T-cell (primary cell): ENCODE results near the gene ATPAF1. TPM values are rescaled to one million over a fixed set of nuclear protein-coding genes. Genes with fewer than 3 reads are reported as not detected.

Experiments
- ATAC-seq, 4 experiments: fragments of 200-7000 bp in 3 of 4; fragments of 150-1000 bp in 1 of 4; cut with Tn5 transposase; replicated peaks in 1 of 4; 1 replicate in 3 of 4; 2 replicates in 1 of 4; pipeline ENCODE4 v1.10.0; 2021; ENCODE audit warnings: moderate library complexity in 3 of 4, mild to moderate bottlenecking in 2 of 4, moderate number of reproducible peaks in 1 of 4
- CTCF ChIA-PET, 2 donors: fragments of 300-600 bp; sonication (Branson Sonifier 250); formaldehyde crosslinking; loops; one replicate each; lab custom pipeline; 2022; ENCODE audit warnings: antibody characterized with exemption in 2 of 2; lab: Charles Lee
- POLR2A ChIA-PET, 2 donors: fragments of 300-600 bp; sonication (Branson Sonifier 250); formaldehyde crosslinking; loops; one replicate each; lab custom pipeline; 2022; ENCODE audit warnings: antibody characterized with exemption in 2 of 2; lab: Charles Lee
- DNase-seq, 35 experiments: peaks; one replicate each; pipeline versions ENCODE4 v3.0.0 to v3.0.0-alpha.2; 2013 to 2023
- H3K27ac ChIP-seq: one replicate; pipeline ENCODE4 v1.5.1; 2013; ENCODE audit warnings: low read length
- H3K27me3 ChIP-seq, 2 experiments: replicated peaks in 1 of 2; 1 replicate in 1 of 2; 2 replicates in 1 of 2; pipeline versions ENCODE4 v1.6.1 to v1.7.0; 2013; ENCODE audit warnings: low read length in 1 of 2, mixed read lengths in 1 of 2; ENCODE audit not compliant: control insufficient read depth in 2 of 2, insufficient read depth in 2 of 2; ENCODE audit errors: extremely low read depth in 1 of 2
- H3K36me3 ChIP-seq, 2 donors: 1 replicate in 1 of 2; 2 replicates in 1 of 2; pipeline versions ENCODE4 v1.6.1 to v1.7.0; 2013; ENCODE audit warnings: low read length in 1 of 2; ENCODE audit not compliant: control insufficient read depth in 2 of 2, insufficient read depth in 1 of 2; ENCODE audit errors: extremely low read depth in 1 of 2
- H3K4me1 ChIP-seq, 2 experiments: 1 replicate in 1 of 2; 2 replicates in 1 of 2; pipeline versions ENCODE4 v1.6.1 to v1.7.0; 2013; ENCODE audit warnings: low read length in 2 of 2, mixed read lengths in 1 of 2; ENCODE audit not compliant: insufficient read depth in 2 of 2, control insufficient read depth in 1 of 2; ENCODE audit errors: extremely low read depth in 1 of 2
- H3K4me3 ChIP-seq, 2 donors: 1 replicate in 1 of 2; 2 replicates in 1 of 2; pipeline versions ENCODE4 v1.5.1 to v1.7.0; 2013; ENCODE audit warnings: mild to moderate bottlenecking in 2 of 2, low read length in 1 of 2, moderate library complexity in 1 of 2; ENCODE audit not compliant: control insufficient read depth in 1 of 2; ENCODE audit errors: extremely low read depth in 1 of 2
- H3K9me3 ChIP-seq: 2 replicates; pipeline ENCODE4 v1.7.0; 2013
- H3K27ac Mint-ChIP-seq, 2 donors: one replicate each; pipeline ENCODE4 v1.8.0; 2020 to 2021; ENCODE audit warnings: mild to moderate bottlenecking in 2 of 2, mixed read lengths in 2 of 2
- H3K27me3 Mint-ChIP-seq, 2 donors: one replicate each; pipeline ENCODE4 v1.8.0; 2021 to 2022; ENCODE audit warnings: mixed read lengths in 2 of 2
- H3K36me3 Mint-ChIP-seq: one replicate; pipeline ENCODE4 v1.8.0; 2021; ENCODE audit warnings: mixed read lengths
- H3K4me1 Mint-ChIP-seq, 3 donors: one replicate each; pipeline ENCODE4 v1.8.0; 2020 to 2022; ENCODE audit warnings: mixed read lengths in 3 of 3, mild to moderate bottlenecking in 1 of 3
- H3K4me3 Mint-ChIP-seq, 3 donors: one replicate each; pipeline ENCODE4 v1.8.0; 2020 to 2022; ENCODE audit warnings: mild to moderate bottlenecking in 3 of 3, mixed read lengths in 3 of 3, moderate library complexity in 3 of 3
- H3K9me3 Mint-ChIP-seq, 3 donors: one replicate each; pipeline ENCODE4 v1.8.0; 2020 to 2022; ENCODE audit warnings: mixed read lengths in 3 of 3
- WGBS: methylation state at CpG from one replicate; pipeline ENCODE4 v1.1.5; 2013; ENCODE audit warnings: missing lambda C conversion rate; ENCODE audit not compliant: insufficient coverage; 5-methylcytosine and 5-hydroxymethylcytosine counted together
- total RNA-seq, 35 experiments: library from RNA in 6 of 35; stranded (reverse) in 6 of 35; fragments of 120-200 nt in 1 of 35; gene quantifications; one replicate each; pipeline versions ENCODE4 v1.2.1 to v1.2.4 and lab custom pipeline; 2013 to 2026

The ATPAF1 gene
- total RNA-seq, 5 donors from 2014 or later (not counting 1 experiment from before 2014, with no cell fraction given): 22.0 to 31.2 (median 26.0) TPM

DNA sequence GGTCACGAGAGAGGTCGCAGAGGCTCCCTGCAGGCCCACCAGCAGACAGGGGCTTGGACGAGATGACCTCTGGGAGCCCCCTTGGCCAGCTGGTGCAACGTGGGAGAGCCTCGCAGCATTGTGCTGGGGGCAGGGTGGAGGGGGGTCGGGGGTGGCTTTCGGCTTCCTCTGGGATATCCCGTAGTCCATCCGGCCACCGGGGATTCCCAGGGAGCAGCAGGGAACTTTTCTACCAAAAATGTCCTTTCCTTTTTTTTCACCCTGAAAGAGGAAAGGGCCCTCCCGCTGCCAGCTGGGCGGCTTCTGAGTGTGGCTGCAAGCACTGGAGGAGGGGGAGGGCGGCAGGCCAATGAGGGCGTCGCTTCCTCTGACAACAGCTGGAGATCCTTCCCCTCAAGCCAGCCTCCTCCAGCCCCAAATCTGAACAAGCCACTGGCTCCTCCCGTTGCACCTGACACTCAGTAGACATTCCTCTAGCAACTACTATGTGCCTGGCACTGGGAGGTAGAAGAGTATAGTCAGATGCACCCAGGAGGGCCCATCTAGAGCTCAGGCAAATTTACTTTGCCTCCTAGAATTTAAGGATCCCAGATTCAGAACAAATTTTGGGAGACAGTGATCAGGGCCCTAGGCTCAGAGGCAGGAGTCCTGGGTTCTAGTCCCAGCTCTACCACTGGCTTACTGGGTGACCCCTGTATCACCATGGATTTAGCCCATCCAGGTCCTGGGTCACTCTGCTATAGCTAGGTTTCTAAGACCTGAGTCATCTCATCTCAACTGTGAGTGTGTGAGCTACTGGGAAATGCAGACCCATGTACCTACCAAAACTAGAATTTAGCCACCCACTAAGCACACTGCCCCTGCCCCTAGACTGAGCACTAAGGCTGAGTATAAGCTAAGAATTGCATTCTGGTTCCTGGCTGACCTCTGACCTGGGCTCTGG is 54.2 kb downstream of the ATPAF1 start:
- Mint-ChIP-seq H3K27me3 (no peaks in the 10 kb centered on the region), H3K4me1 (peaks cover 57 to 68% (median 60%) of the 10 kb centered on the region in 3 donors), H3K36me3 (peaks cover 27% of the 10 kb centered on the region), H3K4me3 (peak overlapping the region; percentile 49 to 92 (median 91)), H3K9me3 (no peaks in the 10 kb centered on the region), H3K27ac (peak overlapping the region; percentile 69 to 83)
- CTCF ChIA-PET: interaction anchor here in 1 of 2 donors (2.3 kb wide), 1 partner anchor 10 kb away, joined by 8 read pairs; the partner anchor contains the start of gene MKNK1
- H3K27me3 ChIP-seq: no peaks in the 10 kb centered on the region
- peak; percentile 29 to 54 (median 34) for ATAC-seq
- no peak overlapping the region for H3K4me3 ChIP-seq
- H3K9me3 ChIP-seq: no peaks in the 10 kb centered on the region
- H3K4me1 ChIP-seq: peaks cover 18 to 59% of the 10 kb centered on the region in 2 experiments
- H3K27ac ChIP-seq: no peak overlapping the region
- POLR2A ChIA-PET: no interaction called here
- peak in 30 of 35 experiments; percentile 7 to 57 (median 30) for DNase-seq
- no CpG with 5 or more reads among the region's 16 CpGs for WGBS
- H3K36me3 ChIP-seq: peaks cover 8 to 31% of the 10 kb centered on the region in 2 donors

GRCh38 chr1:46612937-46613660 is 55.1 kb downstream of the ATPAF1 start:
- Histone ChIP-seq H3K27ac (no peak overlapping the region), H3K27me3 (no peaks in the 10 kb centered on the region), H3K36me3 (peaks cover 8 to 39% of the 10 kb centered on the region in 2 donors), H3K4me1 (peaks cover 18 to 59% of the 10 kb centered on the region in 2 experiments), H3K4me3 (no peak overlapping the region), H3K9me3 (no peaks in the 10 kb centered on the region)
- H3K27me3 Mint-ChIP-seq: no peaks in the 10 kb centered on the region
- POLR2A ChIA-PET: no interaction called here
- DNase-seq (no peak), ATAC-seq (no peak)
- no peaks in the 10 kb centered on the region for H3K9me3 Mint-ChIP-seq
- H3K4me3 Mint-ChIP-seq: peak overlapping the region in 2 of 3 donors; percentile 36 to 92
- H3K27ac Mint-ChIP-seq: peak overlapping the region in 1 of 2 donors; percentile 13
- CTCF ChIA-PET: interaction anchor here in 1 of 2 donors (2.3 kb wide), 1 partner anchor 9 kb away, joined by 8 read pairs; the partner anchor contains the start of gene MKNK1
- peaks cover 35% of the 10 kb centered on the region for H3K36me3 Mint-ChIP-seq
- 98% methylated on average over 37 of the region's 38 CpGs for WGBS
- peaks cover 57 to 65% (median 60%) of the 10 kb centered on the region in 3 donors for H3K4me1 Mint-ChIP-seq

DNA sequence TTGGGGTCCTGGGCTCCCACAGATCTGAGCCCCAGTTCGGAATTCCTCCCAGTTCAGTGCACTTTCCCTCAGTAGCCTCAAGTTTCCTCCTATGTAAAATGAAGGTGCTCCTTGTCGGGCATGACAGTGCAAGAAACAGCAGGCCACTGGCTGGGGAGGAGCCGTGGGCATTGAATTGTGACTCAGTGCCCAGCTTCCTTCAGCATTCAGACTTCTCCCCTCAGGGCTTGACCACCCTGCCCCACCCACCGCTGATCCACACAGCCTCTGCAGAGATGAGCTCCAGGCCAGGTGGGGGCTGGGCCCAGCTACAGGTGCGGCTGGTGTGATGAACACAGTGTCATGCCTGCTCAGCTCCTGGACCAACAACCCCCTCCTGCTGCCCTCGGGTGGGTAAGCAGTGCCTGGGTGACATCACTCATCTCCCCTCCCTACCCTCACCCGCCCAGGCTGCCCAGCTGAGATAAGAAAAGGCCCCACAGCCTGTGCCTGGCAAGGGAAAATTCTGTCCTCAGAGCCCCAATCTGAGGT is 56.4 kb downstream of the ATPAF1 start:
- no peaks in the 10 kb centered on the region for H3K27me3 Mint-ChIP-seq
- no peak for DNase-seq
- no peak overlapping the region for H3K27ac Mint-ChIP-seq
- Histone ChIP-seq H3K4me3 (no peak overlapping the region), H3K27ac (no peak overlapping the region), H3K4me1 (peaks cover 18 to 51% of the 10 kb centered on the region in 2 experiments), H3K9me3 (no peaks in the 10 kb centered on the region), H3K36me3 (peaks cover 8 to 42% of the 10 kb centered on the region in 2 donors), H3K27me3 (no peaks in the 10 kb centered on the region)
- ATAC-seq: no peak
- H3K4me1 Mint-ChIP-seq: peaks cover 51 to 55% (median 51%) of the 10 kb centered on the region in 3 donors
- ChIA-PET CTCF (no interaction called here), POLR2A (interaction anchor here in 1 of 2 donors (0.6 kb wide), 1 partner anchor 1163 kb away, joined by 9 read pairs; no protein-coding TSS in a partner anchor)
- peak overlapping the region in 1 of 3 donors; percentile 29 for H3K4me3 Mint-ChIP-seq
- 93% methylated on average over 4 of the region's 7 CpGs for WGBS
- H3K36me3 Mint-ChIP-seq: peaks cover 35% of the 10 kb centered on the region
- H3K9me3 Mint-ChIP-seq: no peaks in the 10 kb centered on the region

DNA sequence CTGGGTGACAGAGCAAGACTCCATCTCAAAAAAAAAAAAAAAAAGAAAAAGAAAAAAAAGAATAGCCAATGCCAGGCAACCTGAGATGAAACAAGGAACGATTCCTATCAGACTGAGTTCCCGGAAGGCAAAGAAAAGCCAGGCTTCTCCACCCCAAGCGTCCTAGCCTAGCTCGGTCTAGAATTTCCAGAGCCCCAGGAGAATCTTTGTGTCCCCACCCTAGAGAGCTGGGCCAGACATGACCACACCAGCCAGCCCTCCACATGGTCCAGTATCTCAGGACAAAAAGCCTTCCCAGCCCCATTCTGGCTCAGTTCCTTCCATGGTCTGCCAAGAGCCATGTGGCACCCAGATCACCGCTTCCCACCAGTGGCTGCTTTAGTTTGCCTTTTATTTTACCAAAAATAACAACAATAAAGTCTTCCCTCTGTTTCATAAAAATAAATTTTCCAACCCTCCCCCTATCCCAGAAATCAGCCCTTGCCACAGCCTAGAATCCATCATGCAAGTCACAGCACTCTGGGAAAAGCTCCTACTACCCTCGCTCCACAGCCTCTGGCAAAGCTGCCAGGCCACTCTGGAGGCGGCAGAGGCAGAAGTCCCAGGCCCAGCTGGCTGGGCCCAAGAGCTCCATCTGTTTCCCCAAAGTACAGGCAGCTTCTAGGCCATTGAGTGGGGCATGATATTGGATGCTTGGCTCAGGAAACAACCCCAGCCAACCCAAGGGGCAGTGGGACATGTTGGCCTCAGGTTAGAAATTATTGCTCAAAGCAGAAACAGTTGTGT is 60.6 kb downstream of the ATPAF1 start:
- H3K36me3 Mint-ChIP-seq: peaks cover 33% of the 10 kb centered on the region

DNA sequence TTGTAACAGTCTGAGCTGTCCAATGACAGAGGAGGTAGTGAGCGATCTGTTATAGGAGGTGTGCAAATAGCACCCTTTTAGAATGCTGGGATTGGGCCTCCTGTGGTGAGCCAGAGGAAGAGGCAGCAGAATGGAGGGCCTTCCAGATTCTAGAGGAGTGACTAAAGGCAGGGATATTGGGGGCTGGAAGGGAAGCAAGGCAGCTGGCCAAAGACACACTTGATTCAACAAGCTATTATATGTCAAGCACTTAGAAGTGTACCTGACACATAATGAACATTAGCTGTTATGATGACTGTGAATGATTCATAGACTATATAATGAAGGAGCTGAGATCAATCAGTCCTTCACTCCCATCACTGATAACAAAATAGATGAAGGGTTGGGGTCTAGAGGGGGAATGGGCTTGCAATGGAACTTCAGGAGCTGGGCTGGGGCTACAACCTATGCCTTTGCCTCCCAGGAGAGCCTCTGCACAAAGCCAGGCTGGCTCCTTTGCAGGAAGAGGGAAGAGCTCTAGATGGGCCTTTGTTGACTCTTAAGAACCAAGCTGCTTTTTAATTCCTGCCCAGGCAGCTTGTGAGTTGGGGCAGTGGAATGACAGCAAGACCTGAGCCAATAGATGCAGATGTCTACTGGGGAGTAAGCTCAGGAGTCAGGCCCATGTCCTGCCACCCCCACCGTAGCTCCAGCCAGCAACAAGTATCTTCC is 61.8 kb downstream of the ATPAF1 start:
- Histone ChIP-seq H3K27me3 (no peaks in the 10 kb centered on the region), H3K27ac (no peak overlapping the region), H3K9me3 (no peaks in the 10 kb centered on the region), H3K36me3 (peaks cover 6 to 32% of the 10 kb centered on the region in 2 donors), H3K4me3 (no peak overlapping the region), H3K4me1 (peaks cover 12 to 37% of the 10 kb centered on the region in 2 experiments)
- 100% methylated on average over 1 of the region's 2 CpGs for WGBS
- ATAC-seq (no peak), DNase-seq (no peak)
- Mint-ChIP-seq H3K27ac (peak overlapping the region; percentile 73 to 84), H3K36me3 (peaks cover 34% of the 10 kb centered on the region), H3K9me3 (no peaks in the 10 kb centered on the region), H3K4me1 (peaks cover 54 to 65% (median 59%) of the 10 kb centered on the region in 3 donors), H3K27me3 (no peaks in the 10 kb centered on the region), H3K4me3 (peak overlapping the region in 2 of 3 donors; percentile 35 to 92)
- CTCF ChIA-PET: interaction anchor here (0.6 to 0.9 kb wide), 2 partner anchors 11 to 200 kb away, joined by 5 to 6 read pairs; no protein-coding TSS in a partner anchor
- POLR2A ChIA-PET: interaction anchor here in 1 of 2 donors (0.6 kb wide), 1 partner anchor 68 kb away, joined by 3 read pairs; no protein-coding TSS in a partner anchor

More for the DNA sequence above, 60.6 kb downstream of the ATPAF1 start:
- 96% methylated on average over 5 of the region's 7 CpGs for WGBS
- Histone ChIP-seq H3K4me3 (no peak overlapping the region), H3K36me3 (peaks cover 6 to 38% of the 10 kb centered on the region in 2 donors), H3K9me3 (no peaks in the 10 kb centered on the region), H3K27me3 (no peaks in the 10 kb centered on the region), H3K4me1 (peaks cover 12 to 45% of the 10 kb centered on the region in 2 experiments), H3K27ac (no peak overlapping the region)
- DNase-seq (no peak), ATAC-seq (no peak)
- ChIA-PET POLR2A (no interaction called here), CTCF (no interaction called here)
- Mint-ChIP-seq H3K27ac (peak overlapping the region in 1 of 2 donors; percentile 28), H3K27me3 (no peaks in the 10 kb centered on the region), H3K4me3 (no peak overlapping the region), H3K9me3 (no peaks in the 10 kb centered on the region), H3K4me1 (peaks cover 52 to 58% (median 58%) of the 10 kb centered on the region in 3 donors)
